Activated CD4-positive, CD25-positive, alpha-beta regulatory T cell (primary cell): ENCODE results near the gene OMG.
"Not testable (repeated sequence)": the region's sequence is repeated elsewhere in the genome, so short reads cannot be mapped to it uniquely, and the experiment has no call there.

ENCODE experiments used
- DNase-seq, 4 experiments: peaks; one replicate each; lab custom pipeline; 2025; lab: John Stamatoyannopoulos, UW

OMG gene

DNA sequence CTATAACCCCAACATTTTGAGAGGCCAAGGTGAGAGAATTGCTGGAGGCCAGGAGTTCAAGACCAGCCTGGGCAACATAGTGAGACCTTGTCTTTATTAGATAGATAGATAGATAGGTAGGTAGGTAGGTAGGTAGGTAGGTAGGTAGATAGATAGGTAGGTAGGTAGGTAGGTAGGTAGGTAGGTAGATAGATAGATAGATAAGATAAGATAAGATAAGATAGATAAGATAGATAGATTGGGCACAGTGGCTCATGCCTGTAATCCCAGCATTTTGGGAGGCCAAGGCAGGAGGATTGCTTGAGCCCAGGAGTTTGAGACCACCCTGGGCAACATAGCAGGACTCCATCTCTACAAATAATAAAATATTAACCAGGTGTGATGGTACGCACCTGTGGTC, 34.1 kb downstream of the OMG start:
- not testable (repeated sequence) for DNase-seq

DNA sequence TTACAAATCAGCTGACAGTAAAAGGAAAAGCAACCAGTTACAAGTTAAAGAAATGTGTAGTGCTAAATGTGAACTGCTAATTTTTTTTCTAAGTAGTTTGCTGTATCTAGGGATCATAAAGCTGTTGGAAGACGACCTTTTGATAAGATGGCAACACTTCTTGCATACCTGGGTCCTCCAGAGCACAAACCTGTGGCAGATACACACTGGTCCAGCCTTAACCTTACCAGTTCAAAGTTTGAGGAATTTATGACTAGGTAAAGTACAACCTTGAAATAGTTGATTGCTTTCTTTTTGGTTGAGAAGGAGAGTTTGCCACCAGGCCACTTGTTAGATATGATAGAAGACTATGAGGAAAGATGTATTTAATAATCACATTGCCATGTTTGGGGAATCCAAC, 35.4 kb downstream of the OMG start:
- no peak for DNase-seq

DNA sequence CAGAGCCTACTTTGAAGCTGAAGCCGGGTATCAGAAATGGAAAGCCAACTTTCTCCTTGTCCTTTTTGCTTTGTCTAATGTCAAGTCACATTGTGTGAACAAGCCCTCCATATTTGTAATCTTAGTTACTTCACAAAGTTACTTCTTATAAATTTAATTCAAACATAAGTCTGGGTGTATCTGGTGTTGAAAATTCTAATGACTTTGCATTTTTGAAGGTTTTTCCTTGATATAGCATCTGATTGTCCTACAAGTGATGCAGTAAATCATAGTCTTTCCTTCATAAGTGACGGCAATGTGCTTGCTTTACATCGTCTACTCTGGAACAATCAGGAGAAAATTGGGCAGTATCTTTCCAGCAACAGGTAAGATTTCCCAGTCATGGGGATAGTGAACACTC, 36.9 kb downstream of the OMG start:
- no peak for DNase-seq

- no peak for DNase-seq
Observed at GRCh38 chr17:31256936-31257335, 40.1 kb downstream of the OMG start.

- no peak for DNase-seq
Observed at GRCh38 chr17:31254654-31255053, 42.4 kb downstream of the OMG start.

DNA sequence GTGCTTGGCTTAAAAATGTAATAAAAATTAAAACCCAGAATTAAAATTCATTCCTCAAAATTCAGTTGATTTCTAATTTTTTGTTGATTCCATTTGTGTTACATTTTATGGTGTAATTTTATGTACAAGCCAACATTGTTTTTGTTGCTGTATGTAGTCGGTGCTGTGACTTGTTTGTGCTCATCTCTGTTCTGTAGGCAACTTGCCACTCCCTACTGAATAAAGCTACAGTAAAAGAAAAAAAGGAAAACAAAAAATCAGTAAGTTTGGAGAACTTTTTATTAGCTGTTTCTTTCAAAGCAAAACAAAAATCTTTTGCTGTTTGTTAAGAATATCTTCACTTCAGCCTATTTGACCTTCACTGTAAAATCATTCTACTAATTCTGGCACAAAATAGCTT, 44.3 kb downstream of the OMG start:
- DNase-seq: no peak

DNA sequence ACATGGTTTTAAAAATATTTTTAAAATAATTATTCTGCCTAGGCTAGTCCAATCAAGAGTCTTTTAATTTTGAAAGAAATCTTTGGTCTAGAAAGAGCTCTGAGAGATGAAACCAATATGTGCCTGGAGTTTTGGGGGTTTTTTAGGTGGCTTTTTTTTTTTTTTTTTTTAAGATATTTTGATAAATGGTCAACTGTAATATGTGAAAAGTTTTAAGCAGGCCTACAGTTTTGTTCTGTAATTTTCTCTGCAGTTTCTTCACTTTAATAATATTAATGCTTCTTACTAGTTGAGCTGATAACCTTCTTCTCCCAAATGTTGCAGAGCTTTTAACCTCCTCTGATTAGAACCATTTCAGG, 45.1 kb downstream of the OMG start:
- no peak for DNase-seq

DNA sequence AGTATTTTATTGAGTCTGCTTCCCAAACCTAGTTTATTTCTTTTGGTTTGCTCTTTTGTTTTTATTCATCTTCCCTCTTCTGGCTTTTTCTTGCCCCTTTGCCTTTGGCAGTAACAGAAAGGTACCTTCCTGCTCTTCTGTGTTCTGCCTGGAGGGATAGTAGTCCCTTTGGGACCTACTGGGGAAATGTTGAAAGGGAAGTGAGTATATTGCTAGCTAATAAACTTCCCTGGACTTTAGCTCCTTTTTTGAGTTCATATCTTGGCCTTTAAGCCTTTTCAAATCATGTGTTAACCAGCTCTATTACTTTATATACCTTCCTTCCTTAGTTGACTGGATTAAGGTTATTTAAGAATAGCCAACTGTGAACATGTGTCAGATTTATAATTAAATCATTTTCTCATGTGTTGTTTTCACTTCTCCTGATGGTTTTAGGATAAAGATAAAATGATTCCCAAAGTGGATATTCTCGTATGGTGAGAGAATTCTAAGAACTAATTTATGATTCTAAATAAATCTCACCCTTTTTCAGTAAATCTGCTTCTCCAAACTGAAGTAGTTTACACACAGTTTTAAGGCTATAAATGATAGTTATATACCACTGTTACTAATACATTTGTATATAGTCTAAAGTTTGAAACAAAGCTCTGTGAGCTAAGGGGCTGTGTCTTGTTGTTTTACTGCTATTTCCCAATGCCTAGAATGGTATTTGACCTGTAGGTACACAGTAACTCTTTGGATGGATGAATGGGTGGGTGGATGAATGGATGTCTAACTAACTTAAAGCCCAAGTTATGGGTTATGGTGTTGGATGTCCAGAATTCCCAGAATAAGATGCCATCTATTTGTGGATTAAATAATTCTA, 45.7 kb downstream of the OMG start:
- DNase-seq: no peak

DNA sequence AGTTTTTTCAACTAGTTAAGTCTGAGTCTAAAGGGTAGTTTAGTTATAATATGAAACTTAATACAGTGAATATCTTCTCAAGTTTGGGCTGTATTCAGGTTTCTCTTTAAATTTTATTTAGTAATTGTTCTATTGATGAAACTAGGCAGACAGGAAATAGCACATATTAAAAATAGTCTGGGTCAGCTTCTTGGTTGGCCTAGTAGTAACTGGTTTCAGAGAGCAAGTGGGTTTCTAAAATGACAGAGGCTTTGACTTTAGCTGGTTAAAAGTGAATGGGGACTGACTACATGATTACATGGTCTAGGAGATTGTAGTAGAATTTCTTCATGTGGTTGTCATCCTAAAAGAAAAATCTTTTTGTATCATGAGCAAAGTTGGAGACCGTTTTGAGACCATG, 46.8 kb downstream of the OMG start:
- DNase-seq: no peak

- no peak for DNase-seq
Observed at GRCh38 chr17:31249835-31250141, 47.3 kb downstream of the OMG start.

- DNase-seq: no peak
Observed at GRCh38 chr17:31248986-31249834, 47.8 kb downstream of the OMG start.
